H1 (cell line): ENCODE data around the gene ATF7IP2.

ENCODE experiments used
- CBX5 ChIP-seq: fragments of 300-800, 300-1000 bp; sonication (generic); IDR thresholded peaks from 2 replicates; pipeline ENCODE4 v1.7.1; 2016; ENCODE audit warnings: antibody characterized with exemption, low read length, low read depth
- EP300 ChIP-seq, 2 experiments: IDR thresholded peaks; 1 replicate in 1 of 2; 2 replicates in 1 of 2; pipeline ENCODE4 v1.6.1; 2011 to 2012; ENCODE audit warnings: low read depth in 2 of 2, low read length in 2 of 2, mild to moderate bottlenecking in 2 of 2, borderline replicate concordance in 1 of 2, inconsistent platforms in 1 of 2, moderate library complexity in 1 of 2
- EZH2 ChIP-seq: fragments of 200-600 bp; sonication (generic); IDR thresholded peaks from 2 replicates; pipeline ENCODE4 v1.7.1; 2012; ENCODE audit warnings: low read depth, mild to moderate bottlenecking, moderate library complexity, low read length, inconsistent platforms; ENCODE audit not compliant: severe bottlenecking
- FOSL1 ChIP-seq: IDR thresholded peaks from 2 replicates; pipeline ENCODE4 v1.6.1; 2011; ENCODE audit warnings: mild to moderate bottlenecking, low read depth, low read length, moderate library complexity; ENCODE audit not compliant: insufficient read depth
- JUN ChIP-seq: IDR thresholded peaks from 2 replicates; pipeline ENCODE4 v1.6.1; 2011; ENCODE audit warnings: low read depth, mild to moderate bottlenecking, improper control_type of control experiment, low read length
- POLR2AphosphoS5 ChIP-seq: IDR thresholded peaks from 2 replicates; pipeline ENCODE4 v1.6.1; 2011; ENCODE audit warnings: low read depth, low read length
- RAD21 ChIP-seq, 2 experiments: IDR thresholded peaks in 1 of 2; conservative IDR thresholded peaks in 1 of 2; 2 replicates each; pipeline ENCODE4 v1.6.1; 2011; ENCODE audit warnings: low read depth in 2 of 2, low read length in 2 of 2, improper control_type of control experiment in 1 of 2, inconsistent platforms in 1 of 2, mild to moderate bottlenecking in 1 of 2, moderate library complexity in 1 of 2
- RFX5 ChIP-seq: IDR thresholded peaks from 2 replicates; pipeline ENCODE4 v1.6.1; 2011; ENCODE audit warnings: low read depth, low read length, improper control_type of control experiment, borderline replicate concordance
- RXRA ChIP-seq: IDR thresholded peaks from 2 replicates; pipeline ENCODE4 v1.6.1; 2011; ENCODE audit warnings: low read depth, mild to moderate bottlenecking, low read length, moderate library complexity; ENCODE audit not compliant: insufficient read depth
- SRF ChIP-seq: IDR thresholded peaks from 2 replicates; pipeline ENCODE4 v1.6.1; 2011; ENCODE audit warnings: mild to moderate bottlenecking, low read depth, low read length, moderate library complexity
- TAF1 ChIP-seq: IDR thresholded peaks from 2 replicates; pipeline ENCODE4 v1.6.1; 2011; ENCODE audit warnings: mild to moderate bottlenecking, low read depth, low read length
- YY1 ChIP-seq: IDR thresholded peaks from 2 replicates; pipeline ENCODE4 v1.6.1; 2011; ENCODE audit warnings: low read depth, mild to moderate bottlenecking, low read length
- TF ChIP-seq, protein P1 (sequence below), 3 experiments: IDR thresholded peaks; 1 replicate in 2 of 3; 2 replicates in 1 of 3; pipeline versions ENCODE4 v1.5.1 to v1.6.1; 2011; ENCODE audit warnings: low read length in 3 of 3, mild to moderate bottlenecking in 3 of 3, inconsistent platforms in 2 of 3, low read depth in 1 of 3, moderate library complexity in 1 of 3; ENCODE audit not compliant: insufficient read depth in 1 of 3; ENCODE audit errors: control extremely low read depth in 1 of 3
- TF ChIP-seq, protein P2 (sequence below): IDR thresholded peaks from 2 replicates; pipeline ENCODE4 v1.6.1; 2011; ENCODE audit warnings: low read depth, mild to moderate bottlenecking, low read length; ENCODE audit not compliant: insufficient read depth

DNA sequence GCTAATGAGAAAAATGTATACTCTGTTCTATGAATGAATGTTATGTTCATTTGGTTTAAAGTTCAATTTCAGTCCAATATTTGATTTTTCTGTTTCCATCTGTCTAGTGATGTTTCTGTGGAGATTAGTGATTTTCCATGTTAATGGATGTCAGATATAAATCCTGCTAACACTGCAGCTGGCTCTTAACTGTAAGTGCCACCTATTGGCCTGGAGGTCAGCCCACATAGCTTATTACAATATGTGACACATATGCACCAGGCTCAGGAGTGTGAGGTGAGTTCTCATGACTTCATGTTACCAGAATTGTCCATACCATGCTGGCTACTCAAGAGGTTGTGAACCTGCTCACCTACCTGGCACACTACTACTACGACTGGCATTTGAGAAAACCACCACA lies 17.1 kb downstream of the ATF7IP2 start:
- TF ChIP-seq EZH2 (no peak), SRF (no peak), EP300 (IDR thresholded peaks at IDR 0.05; ENCODE audit: borderline replicate concordance in 1 of 2, low read depth in 2 of 2, low read length in 2 of 2) (no peak), TAF1 (no peak), CBX5 (no peak), POLR2AphosphoS5 (no peak), RXRA (no peak), YY1 (no peak), FOSL1 (no peak), RAD21 (IDR thresholded peaks at IDR 0.05 in 1 of 2, conservative IDR thresholded peaks at IDR 0.05 in 1 of 2; ENCODE audit: low read depth in 2 of 2, low read length in 2 of 2) (no peak), RFX5 (no peak), JUN (no peak)
- TF ChIP-seq, protein P1, sequence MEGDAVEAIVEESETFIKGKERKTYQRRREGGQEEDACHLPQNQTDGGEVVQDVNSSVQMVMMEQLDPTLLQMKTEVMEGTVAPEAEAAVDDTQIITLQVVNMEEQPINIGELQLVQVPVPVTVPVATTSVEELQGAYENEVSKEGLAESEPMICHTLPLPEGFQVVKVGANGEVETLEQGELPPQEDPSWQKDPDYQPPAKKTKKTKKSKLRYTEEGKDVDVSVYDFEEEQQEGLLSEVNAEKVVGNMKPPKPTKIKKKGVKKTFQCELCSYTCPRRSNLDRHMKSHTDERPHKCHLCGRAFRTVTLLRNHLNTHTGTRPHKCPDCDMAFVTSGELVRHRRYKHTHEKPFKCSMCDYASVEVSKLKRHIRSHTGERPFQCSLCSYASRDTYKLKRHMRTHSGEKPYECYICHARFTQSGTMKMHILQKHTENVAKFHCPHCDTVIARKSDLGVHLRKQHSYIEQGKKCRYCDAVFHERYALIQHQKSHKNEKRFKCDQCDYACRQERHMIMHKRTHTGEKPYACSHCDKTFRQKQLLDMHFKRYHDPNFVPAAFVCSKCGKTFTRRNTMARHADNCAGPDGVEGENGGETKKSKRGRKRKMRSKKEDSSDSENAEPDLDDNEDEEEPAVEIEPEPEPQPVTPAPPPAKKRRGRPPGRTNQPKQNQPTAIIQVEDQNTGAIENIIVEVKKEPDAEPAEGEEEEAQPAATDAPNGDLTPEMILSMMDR (IDR thresholded peaks at IDR 0.05; ENCODE audit: control extremely low read depth in 1 of 3, insufficient read depth in 1 of 3, low read depth in 1 of 3, low read length in 3 of 3) = no peak
- TF ChIP-seq, protein P2, sequence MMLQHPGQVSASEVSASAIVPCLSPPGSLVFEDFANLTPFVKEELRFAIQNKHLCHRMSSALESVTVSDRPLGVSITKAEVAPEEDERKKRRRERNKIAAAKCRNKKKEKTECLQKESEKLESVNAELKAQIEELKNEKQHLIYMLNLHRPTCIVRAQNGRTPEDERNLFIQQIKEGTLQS = no peak
